SKM-1 treated with dmso at 0.1 percent for 144 hours (cell line): Measurements from ENCODE around the gene AFF4.

Source experiments
- DNase-seq: peaks from one replicate; lab custom pipeline; 2025; ENCODE audit not compliant: unreplicated experiment; lab: John Stamatoyannopoulos, UW

The AFF4 gene

DNA sequence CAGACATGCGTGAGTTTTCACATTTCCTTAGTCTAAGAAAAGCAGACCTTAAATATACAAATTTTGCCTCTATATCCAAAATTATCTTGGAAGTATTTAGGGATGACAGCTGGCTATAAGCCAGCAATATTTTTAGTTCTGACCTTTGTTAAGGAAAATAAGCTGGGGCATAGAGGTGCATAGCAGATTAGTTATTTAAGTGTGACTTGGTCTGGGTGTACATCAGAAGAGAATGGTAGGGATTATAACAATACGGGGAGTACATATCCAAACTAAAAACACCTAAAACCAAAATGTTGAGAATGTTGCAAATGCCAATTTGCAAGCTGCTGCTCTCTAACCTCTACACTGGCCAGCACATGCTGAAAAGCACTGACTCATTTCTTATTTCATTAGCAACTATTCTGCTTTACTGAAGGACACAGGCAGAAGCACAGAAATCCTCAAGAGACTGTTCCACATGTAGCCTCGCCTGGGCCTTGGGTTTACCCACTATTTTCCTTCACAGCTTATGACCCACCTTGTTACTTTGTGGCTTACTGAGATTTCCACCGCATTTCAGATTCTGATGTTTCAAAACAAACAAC is 67.6 kb downstream of the AFF4 start:
- DNase-seq = no peak

DNA sequence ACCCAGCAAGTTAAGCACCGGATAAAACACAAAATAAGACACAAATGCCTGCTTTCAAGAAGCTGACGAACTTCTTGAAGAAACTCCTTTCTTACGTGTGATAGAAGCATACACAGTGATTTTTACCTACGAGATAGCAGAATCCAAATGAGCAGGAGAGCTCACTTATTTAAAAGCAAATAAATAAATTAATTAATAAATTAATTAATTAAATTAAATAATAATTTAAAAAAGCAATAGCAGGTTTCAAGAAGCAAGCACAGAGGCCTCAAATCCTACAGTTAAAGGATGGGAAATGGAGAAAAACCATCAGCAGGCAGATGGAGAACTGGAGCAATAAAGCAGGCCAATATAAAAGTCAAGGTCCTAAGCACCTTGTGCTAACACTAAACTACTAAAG is 72.6 kb downstream of the AFF4 start:
- DNase-seq = no peak

DNA sequence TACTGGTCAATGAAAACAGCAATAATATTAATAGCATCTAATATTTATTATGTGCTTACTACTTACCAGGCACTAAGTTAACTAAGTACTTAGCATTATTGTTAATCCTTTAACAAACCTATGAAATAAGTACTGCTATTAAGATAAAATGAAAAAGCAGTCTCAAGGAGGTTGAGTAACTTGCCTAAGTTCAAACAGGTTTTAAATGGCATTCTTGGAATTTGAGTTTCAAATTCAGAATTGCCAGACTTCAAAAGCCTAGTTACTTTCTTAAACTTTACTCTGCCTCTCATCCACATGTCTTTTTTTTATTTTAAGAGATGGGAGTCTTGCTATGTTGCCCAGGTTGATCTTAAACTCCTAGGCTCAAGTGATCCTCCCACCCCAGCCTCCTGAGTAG is 73.9 kb downstream of the AFF4 start:
- DNase-seq = no peak

DNA sequence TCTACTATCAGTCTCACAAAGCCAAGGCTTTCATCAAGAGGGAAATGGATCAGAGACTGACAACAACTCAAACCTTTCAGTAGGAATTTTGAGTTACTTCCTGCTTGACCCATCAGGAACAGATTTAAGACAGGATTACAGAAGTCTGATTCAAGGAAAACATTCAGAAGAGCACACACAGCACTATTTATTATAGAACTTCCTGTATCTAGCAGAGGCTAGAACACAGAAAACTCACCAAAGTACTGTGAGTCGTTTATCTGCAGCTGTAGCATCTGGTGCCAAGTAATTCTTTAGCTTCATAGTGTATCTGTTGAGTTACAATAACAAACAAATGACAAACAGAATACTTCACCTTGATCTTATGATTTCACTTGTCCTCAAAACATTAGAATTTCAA is 76.2 kb downstream of the AFF4 start:
- no peak for DNase-seq

DNA sequence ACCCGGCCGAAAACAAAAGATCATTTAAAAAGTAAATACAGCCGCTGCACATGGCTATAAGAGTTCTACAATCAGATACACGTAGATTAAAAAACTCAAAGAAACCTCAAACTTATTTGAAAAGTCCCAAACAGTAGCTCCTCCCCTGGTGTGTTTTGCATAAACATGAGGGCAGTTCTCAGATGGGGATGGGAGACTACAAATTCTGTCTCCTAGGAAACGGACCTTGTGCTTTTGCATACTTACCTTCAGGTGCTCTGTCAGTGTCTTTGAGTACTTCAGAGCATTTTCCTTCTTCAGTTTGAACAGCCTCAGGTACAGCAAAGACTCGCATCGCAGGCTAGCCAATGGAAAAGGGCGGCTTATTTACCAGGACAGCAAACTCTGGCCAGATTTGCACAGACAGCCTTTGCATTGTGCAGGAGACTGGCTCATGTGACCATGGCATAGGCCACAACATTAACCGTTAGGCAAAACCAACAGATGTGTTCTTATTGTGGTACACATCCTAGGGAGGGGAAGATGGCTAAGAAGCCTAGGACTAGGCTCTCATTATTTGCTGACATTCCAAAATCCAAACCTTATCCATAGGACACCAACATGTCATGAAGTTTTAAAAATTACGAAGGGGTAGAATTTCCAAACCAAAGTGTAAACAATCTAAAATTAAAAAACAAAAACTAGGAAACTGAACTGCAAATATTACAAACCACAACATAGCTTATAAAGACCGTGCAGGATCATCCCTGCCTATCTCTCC is 77.2 kb downstream of the AFF4 start:
- DNase-seq = no peak

DNA sequence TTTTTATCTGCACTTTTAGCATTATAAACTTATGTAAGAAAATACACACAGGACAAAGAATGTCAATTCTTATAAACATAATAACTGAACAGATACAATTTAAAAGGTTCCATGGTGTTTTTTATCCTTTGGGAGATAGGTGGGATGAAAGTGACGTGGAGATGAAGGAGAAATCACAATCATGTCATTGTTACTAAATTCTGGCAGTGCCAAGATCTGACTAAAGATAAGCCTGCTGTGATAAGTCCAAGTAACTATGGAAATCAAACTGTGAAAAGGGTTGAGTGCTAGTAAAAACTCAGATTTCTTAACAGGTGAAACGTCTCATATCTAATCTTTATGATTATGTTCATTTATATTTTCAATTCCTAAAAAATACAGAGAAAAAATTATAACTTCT is 78.9 kb downstream of the AFF4 start:
- no peak for DNase-seq

DNA sequence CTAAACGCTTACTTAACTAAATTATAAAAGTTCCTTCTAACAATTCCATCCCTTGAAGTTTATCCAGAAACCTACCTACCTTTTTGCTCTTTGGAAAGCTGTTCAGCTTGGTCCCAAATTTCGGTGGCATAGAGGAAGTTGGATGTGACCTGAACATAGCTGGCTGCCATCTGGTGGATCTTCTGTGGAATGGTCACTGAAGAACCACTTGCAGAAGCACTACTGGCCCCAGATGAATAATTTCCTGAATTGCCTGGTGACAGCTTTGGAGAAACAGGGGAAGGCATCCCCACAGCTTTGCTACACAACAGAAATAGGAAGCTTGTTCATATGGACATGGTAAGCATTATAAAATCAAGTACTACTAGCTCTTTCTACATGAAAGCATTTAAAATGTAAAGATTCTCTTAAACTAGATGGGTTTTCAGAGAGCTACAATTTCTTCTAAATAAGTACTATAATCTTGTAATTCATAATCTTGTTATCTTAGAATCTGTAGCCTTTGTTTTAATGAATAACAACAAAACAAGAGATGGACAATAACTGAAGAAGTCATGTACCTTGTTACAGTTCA is 80.1 kb downstream of the AFF4 start:
- DNase-seq = peak; percentile 80

DNA sequence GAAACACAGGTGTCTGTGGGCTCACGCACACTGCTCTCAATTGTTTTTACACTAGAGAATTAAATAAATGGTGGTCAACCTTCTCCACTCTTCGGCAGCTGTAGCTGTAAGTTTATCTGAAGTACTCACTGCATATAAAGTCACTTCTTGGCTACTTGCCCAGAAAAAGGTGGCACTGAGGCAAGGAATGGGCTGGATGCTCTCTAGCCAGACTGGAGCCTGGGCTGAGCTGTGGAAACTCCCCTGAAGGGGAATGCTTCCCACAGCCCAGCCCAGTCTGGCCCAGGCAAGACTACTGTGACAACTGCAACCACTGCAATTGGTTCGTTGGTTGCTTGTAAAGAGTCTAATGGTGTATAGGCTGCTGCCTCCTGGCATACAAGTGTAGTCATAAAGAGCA is 85.5 kb downstream of the AFF4 start:
- no peak for DNase-seq

DNA sequence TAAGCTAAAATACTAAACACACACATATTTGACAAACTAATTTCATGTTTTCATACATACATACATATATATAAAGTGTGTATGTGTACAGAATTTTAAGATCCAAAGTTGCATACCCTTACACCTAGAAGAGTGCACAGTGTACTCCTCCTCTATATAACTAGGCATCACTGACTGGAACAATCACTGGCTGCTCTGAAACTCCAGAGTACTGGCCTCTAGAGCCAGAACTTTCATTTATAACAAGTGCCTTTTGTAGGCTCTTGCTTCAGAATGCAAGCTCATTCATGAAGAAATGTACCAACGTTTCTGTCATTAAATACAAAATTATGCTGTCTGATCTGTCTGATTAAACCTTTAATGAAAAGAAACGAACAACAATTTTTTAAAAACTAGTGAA is 86.0 kb downstream of the AFF4 start:
- DNase-seq = no peak

DNA sequence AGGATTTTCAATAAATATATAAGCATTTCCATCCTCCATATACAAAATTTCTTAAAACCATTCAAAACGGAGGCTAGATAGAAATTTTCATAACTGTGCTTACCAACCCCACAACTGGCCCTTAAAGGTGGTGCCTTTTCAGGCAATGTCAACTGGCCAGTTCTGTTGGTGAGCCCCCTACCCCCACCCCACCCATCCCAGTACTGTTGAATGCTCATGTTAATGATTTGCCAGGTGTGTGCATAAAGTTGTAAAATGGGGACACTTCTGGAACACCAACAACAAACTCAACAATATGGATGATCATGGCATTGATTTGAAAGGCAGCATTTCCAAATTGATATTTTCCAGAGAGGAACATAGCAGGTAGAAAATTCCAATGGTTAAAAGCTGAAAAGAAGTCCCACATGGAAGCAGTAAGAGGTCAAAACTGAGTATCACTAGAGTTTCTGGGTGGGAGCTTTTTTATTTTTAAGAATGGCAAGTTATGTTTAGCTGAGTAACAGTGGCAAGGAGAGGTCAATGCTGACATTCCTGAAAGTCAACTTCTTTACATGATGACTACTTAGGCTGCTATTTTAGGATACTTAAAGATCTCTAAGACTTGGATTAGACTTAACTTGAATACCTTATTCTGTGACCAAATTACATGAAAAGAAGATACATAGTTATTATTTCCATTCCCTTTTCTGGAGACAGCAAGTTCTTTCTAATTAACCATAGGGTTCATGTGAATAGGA is 87.2 kb downstream of the AFF4 start:
- no peak for DNase-seq

DNA sequence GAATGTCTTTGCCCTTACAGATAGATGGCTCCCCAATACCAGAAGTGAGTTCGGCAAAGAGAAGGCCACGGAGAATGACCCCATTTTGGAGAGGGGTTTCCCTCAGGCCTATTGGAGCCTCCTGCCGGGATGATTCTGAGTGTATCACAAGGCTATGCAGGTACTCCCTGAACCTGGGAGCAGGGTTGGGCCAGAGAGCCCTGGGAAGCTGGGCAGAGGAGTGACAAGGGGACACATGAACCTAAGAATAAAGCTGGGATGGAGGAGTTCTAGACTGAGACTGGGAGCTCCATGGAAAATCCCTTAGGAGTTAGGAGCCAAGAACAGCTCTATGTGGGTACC is 89.5 kb downstream of the AFF4 start:
- no peak for DNase-seq

DNA sequence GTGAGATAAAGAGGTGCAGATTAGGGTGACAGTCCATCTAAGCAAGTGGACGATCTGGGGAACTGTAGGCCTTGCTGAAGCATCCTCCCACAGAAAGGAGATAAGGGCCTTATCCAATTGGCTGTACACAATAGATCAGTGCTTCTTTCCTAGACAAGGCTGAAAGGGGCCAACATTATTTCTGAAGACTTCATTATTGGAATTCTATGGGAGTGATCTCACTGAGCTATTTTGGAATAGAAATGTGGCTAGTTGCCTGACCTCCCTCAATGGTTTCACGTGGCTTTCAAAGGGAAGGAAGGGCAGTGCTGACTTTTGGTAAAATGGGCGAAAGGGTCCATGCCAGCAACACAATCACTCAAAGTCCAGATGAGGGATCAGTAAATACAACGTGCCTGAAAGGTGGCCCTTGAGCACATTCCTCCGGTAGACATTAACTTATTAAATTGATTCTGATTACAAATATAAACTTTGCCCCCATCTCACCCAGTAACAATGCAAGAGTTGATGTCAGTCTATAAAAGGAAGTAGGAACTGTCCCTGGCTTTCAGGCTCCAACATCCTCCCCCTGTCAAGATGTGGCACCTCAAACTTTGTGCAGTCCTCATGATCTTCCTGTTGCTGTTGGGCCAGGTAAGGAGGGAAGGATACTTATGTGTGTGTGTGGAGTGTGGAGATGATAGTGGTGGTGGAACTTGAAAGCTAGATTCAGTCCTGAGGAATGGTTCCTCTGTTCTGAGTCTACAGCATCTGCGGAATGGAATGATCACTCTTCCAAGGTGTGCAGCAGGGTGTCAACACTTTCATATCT is 90.1 kb downstream of the AFF4 start, which contains the start of gene LEAP2:
LEAP2 (plus strand) TSS at position 550 of the 811 bp plus-strand sequence; CDS start at position 577, 27 bp downstream.
- DNase-seq = no peak

DNA sequence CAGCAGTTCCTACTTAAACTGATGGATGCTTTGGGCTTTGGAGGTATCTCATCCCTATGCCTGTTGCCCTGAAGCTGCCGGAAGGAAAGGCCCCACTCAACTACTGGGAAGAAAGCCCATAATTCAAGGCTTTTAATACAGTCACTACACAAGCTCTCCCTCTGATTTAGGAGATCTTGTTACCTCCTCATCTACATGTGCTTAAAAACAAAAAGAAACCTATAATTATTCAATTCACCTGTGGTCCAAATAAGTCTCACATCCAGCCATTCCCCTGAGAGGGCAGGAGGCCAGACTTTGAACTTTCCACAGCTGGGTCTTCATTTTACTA is 90.7 kb downstream of the AFF4 start:
- no peak for DNase-seq

DNA sequence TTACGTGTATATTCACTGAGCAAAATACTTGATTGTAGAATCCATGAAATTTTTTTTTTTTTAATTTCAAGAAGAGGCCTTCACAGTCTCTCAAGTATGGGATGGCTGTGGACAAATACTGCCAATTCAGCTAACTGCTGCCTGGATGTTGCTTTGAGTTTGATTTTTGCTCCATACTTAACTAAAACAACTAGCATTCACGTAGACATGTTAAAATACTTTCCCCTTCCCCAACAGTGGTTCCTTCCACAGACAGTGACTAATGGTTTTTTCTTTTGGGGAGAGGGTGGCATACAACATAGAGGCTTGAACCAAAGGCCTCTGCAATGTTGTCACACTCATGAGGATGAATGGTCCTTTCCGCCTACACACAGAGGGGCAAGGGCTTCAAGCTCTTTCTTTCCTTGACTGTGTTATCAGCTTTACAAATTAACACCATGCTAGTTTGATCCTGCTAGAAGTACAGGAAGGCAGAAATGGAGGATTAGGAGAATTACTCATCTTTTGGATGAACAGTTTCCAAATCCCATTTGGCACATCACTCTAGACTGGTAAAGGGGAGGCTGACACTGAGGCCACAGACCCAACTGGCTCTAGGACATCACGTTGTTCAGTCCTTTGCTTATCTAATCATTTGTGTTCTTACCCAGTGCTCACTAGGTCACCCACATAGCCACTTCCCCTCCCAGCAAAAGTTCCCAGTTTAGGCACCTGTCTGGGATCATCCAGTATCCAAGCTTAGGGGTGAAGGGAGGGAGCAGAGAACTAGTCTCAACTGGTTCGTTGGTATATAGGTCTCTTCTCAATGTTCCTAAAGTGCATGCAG is 91.8 kb downstream of the AFF4 start:
- no peak for DNase-seq

DNA sequence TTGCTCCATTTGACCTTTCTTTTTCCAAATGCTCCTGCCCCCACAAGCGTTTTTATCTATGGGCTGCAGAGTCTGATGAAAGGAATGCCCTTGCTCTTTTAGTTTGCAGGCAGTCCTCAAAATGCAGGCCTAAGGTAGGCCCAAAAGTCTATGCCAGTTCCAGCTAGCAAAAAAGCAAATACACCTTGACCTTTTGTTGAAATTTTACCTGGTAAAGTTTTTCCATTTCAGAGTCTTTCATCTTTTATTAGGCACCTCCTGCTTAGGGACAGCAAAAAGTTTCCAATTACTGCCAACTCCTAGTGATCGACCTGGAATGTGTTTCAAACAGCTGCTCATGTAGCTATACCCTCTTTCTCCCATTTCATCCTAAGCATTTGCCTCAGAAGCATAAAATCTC is 92.6 kb downstream of the AFF4 start:
- DNase-seq = no peak

DNA sequence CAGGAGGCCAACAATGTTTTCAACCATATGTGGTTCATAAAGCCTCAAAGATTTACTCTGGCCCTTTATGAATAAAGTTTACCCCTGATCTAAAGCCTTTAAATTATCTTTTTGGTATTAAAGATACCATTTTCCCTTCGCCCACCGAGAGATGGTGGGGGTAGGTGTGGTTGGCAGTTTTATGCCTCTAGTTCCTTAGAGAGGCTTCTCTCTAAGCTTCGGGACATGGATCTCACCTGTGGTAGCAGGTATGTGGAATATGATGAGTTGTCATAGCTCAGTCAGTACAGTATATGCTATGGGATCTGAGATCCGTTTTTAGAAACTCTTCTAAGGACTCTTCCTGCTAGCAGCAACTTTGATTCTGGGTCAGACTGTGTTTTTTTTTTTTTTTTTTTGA is 94.7 kb downstream of the AFF4 start:
- no peak for DNase-seq

DNA sequence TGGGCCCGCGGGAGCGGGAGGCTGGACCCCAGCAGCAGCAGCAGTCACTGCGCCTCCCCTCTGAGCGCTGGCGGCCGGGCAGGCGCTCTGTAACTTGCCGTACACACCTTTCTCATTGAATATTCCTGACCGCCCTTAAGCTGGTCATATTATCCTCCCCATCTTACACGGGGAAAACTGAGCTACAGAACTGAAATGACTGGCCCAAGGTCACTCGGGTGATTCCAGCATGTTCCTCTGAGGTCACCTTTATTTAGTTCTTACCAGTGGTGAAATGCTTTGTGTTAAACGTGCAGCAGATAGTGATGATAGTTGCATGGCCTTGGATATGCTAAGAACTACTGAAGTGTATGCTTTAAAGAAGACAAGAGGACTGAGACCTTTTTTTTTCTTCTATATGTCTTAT is 96.4 kb downstream of the AFF4 start:
- DNase-seq = no peak

DNA sequence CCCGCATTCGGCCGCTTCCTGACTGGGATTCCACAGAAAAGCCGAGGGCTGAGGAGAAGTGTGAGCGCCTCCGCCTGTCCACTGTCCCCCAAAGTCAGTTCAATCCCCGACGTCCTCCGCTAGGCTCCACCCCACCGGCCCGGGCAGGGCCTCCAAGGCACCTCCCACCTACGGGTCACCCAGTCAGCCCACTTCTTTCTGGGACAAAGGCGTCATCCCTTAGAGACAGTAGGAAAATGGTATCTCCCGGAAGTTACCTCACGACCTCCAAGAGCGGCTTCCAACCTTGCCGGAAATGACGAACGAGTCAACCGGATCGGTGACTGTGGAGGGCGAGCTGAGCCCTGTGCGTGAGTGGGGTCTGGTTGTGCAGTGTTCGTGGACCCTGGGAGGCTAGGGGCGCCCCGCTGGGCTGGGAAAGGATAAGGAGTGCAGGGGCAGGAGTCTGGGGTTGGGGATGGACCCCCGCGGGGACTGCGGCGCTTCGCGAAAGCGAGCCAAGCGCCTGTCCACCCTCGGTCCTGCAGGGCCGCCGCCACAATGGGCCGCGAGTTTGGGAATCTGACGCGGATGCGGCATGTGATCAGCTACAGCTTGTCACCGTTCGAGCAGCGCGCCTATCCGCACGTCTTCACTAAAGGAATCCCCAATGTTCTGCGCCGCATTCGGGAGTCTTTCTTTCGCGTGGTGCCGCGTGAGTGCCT is 96.9 kb downstream of the AFF4 start, which contains the start of the genes GDF9 and UQCRQ:
GDF9 (minus strand) TSS at position 128 of the 704 bp plus-strand sequence. CDS start 1,936 bp downstream, outside the sequence.
UQCRQ (plus strand) TSS at position 301 of the 704 bp plus-strand sequence; CDS start at position 541, 240 bp downstream.
- peak; percentile 99 for DNase-seq

DNA sequence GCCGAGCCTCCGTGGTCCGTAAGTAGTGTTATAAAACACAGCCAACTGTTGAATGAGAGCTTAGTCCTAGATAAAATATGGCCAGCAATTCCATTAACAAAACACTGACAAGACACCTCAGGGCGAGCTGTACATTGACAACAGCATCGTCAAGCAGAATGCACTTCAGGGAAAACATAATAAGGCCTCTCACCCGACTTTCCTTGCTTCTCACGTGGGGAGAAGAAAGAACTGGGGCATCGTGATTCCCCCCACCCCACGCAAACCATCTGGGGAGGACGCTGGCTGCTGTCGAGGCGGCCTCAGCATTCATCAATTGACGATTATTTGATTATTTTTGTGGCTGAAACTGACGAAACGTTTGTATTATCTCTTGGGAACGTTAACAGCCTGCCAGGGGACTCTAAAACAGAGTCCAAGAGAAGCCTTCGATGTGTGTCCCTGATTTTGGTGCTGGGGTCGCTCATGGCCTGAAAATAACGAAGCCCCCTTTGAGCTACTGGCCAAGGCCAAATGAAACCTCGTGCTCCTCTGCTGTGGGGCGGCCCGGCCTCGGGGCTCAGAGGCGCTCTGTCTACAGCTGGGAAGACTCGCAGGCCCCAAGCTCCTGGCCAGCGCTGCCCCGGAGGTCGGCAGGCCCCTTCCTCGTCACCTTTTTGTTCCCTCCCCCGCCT is 97.6 kb downstream of the AFF4 start:
- DNase-seq = no peak
